Panc1 (cell line): ENCODE data around the gene USP16. TPM values are rescaled to one million over a fixed set of nuclear protein-coding genes. Genes with fewer than 3 reads are reported as not detected.

Source experiments
- ATAC-seq: fragments of 200-7000 bp; cut with Tn5 transposase; 2 replicates; pipeline ENCODE4 v1.9.1; 2020; ENCODE audit warnings: mild to moderate bottlenecking, moderate library complexity
- BruUV-seq: library from RNA; stranded (reverse); fragments of 400-500 nt; replicated peaks from 2 replicates; lab custom pipeline; 2021; lab: Mats Ljungman, UMichigan
- CTCF ChIA-PET: fragments of 300-600 bp; sonication (Branson Sonifier 250); formaldehyde crosslinking; loops from one replicate; lab custom pipeline; 2022; ENCODE audit warnings: antibody characterized with exemption; lab: Charles Lee
- POLR2A ChIA-PET: fragments of 300-600 bp; sonication (Branson Sonifier 250); formaldehyde crosslinking; loops from one replicate; lab custom pipeline; 2022; ENCODE audit warnings: antibody characterized with exemption; lab: Charles Lee
- DNase-seq: peaks from one replicate; pipeline ENCODE4 v3.0.0-alpha.2; 2010; ENCODE audit warnings: low read depth, low spot score
- H3K27ac ChIP-seq: 2 replicates; pipeline ENCODE4 v1.5.1; 2011; ENCODE audit warnings: mild to moderate bottlenecking, low read length, inconsistent platforms
- H3K27me3 ChIP-seq: fragments of 200-500 bp; sonication (Bioruptor generic); 2 replicates; pipeline ENCODE4 v1.6.0; 2014; ENCODE audit warnings: low read length, inconsistent platforms; ENCODE audit not compliant: control insufficient read depth, insufficient read depth
- H3K36me3 ChIP-seq: fragments of 200-500 bp; sonication (Bioruptor generic); 2 replicates; pipeline ENCODE4 v1.5.1; 2014; ENCODE audit warnings: inconsistent platforms, mild to moderate bottlenecking, low read length, moderate library complexity; ENCODE audit not compliant: control insufficient read depth, insufficient read depth
- H3K4me1 ChIP-seq: 2 replicates; pipeline ENCODE4 v1.5.1; 2011; ENCODE audit warnings: inconsistent platforms, mild to moderate bottlenecking, low read length, moderate library complexity; ENCODE audit not compliant: control insufficient read depth, insufficient read depth
- H3K4me3 ChIP-seq, 2 experiments: 2 replicates each; pipeline ENCODE4 v1.5.1; 2011 to 2012; ENCODE audit warnings: low read depth in 2 of 2, low read length in 2 of 2, mild to moderate bottlenecking in 2 of 2, inconsistent platforms in 1 of 2, moderate library complexity in 1 of 2
- H3K9me3 ChIP-seq: fragments of 200-500 bp; sonication (Bioruptor generic); 2 replicates; pipeline ENCODE4 v1.5.1; 2014; ENCODE audit warnings: low read depth, mild to moderate bottlenecking, inconsistent platforms, low read length, moderate library complexity; ENCODE audit not compliant: control insufficient read depth, insufficient read depth
- CTCF ChIP-seq: fragments of 450-650 bp; IDR thresholded peaks from 2 replicates; pipeline ENCODE4 v1.5.1; 2017; ENCODE audit warnings: mild to moderate bottlenecking
- POLR2AphosphoS5 ChIP-seq: IDR thresholded peaks from 2 replicates; pipeline ENCODE4 v1.6.1; 2012; ENCODE audit warnings: mild to moderate bottlenecking, low read depth, low read length, moderate library complexity
- REST ChIP-seq, 2 experiments: IDR thresholded peaks; 2 replicates each; pipeline ENCODE4 v1.6.1; 2011 to 2012; ENCODE audit warnings: low read depth in 2 of 2, control low read depth in 1 of 2, low read length in 1 of 2, mild to moderate bottlenecking in 1 of 2, moderate library complexity in 1 of 2; ENCODE audit not compliant: insufficient read depth in 1 of 2
- SIN3A ChIP-seq: IDR thresholded peaks from 2 replicates; pipeline ENCODE4 v1.6.1; 2012; ENCODE audit warnings: low read depth, mild to moderate bottlenecking, low read length, moderate library complexity, borderline replicate concordance; ENCODE audit not compliant: insufficient read depth
- TCF7L2 ChIP-seq: IDR thresholded peaks from 2 replicates; pipeline ENCODE4 v1.6.1; 2011; ENCODE audit warnings: mild to moderate bottlenecking, low read depth, low read length, inconsistent platforms
- in situ Hi-C: cut with HindIII; loops from 2 replicates; pipeline ENCODE4 v1.10.0; 2016; ENCODE audit warnings: low sequenced_read_pairs, low pct_unique_long_range_greater_than_20kb
- intact Hi-C: fragments of 100-400 bp; cut with micrococcal nuclease; formaldehyde crosslinking; loops from one replicate; pipeline ENCODE4 v1.10.0; 2022; ENCODE audit not compliant: unreplicated experiment
- total RNA-seq: library from RNA; stranded (reverse); gene quantifications from one replicate; pipeline ENCODE4 v1.2.1, GENCODE V29; 2021; ENCODE audit not compliant: unreplicated experiment

The USP16 gene
- total RNA-seq, 1 experiment from 2014 or later, result 26.6 TPM

GRCh38 chr21:29084372-29084771, 59.9 kb downstream of the USP16 start:
- TF ChIP-seq REST (IDR thresholded peaks at IDR 0.05; ENCODE audit: insufficient read depth in 1 of 2, low read depth in 2 of 2, low read length in 1 of 2) (no peak), CTCF (no peak), SIN3A (no peak), TCF7L2 (no peak), POLR2AphosphoS5 (no peak)
- intact Hi-C loops (no loop called here), in situ Hi-C loops (no loop called here)
- Histone ChIP-seq H3K4me3 (no peak overlapping the region), H3K4me1 (no peaks in the 10 kb centered on the region), H3K9me3 (no peaks in the 10 kb centered on the region), H3K27me3 (peaks cover 2% of the 10 kb centered on the region; the same call in 1 of the 2 replicates), H3K36me3 (no peaks in the 10 kb centered on the region), H3K27ac (no peak overlapping the region)
- ChIA-PET POLR2A (no interaction called here), CTCF (no interaction called here)
- DNase-seq (no peak), ATAC-seq (no peak)
- BruUV-seq, result no TSS peak

GRCh38 chr21:29085106-29085752, 60.8 kb downstream of the USP16 start:
- intact Hi-C loops (no loop called here), in situ Hi-C loops (no loop called here)
- DNase-seq (no peak), ATAC-seq (no peak)
- ChIA-PET POLR2A (no interaction called here), CTCF (no interaction called here)
- no peak overlapping the region for H3K4me3 ChIP-seq
- no peak for TF ChIP-seq POLR2AphosphoS5
- no peaks in the 10 kb centered on the region for H3K36me3 ChIP-seq
- no peaks in the 10 kb centered on the region for H3K4me1 ChIP-seq
- no peak overlapping the region for H3K27ac ChIP-seq
- BruUV-seq, result no TSS peak
- no peaks in the 10 kb centered on the region for H3K9me3 ChIP-seq
- H3K27me3 ChIP-seq, result peaks cover 2% of the 10 kb centered on the region; the same call in 1 of the 2 replicates

GRCh38 chr21:29091033-29091432, 66.6 kb downstream of the USP16 start:
- no TSS peak for BruUV-seq
- Histone ChIP-seq H3K4me3 (no peak overlapping the region), H3K27ac (no peak overlapping the region), H3K9me3 (no peaks in the 10 kb centered on the region), H3K36me3 (no peaks in the 10 kb centered on the region; the same call in 1 of the 2 replicates), H3K4me1 (no peaks in the 10 kb centered on the region), H3K27me3 (no peaks in the 10 kb centered on the region)
- TF ChIP-seq POLR2AphosphoS5 (no peak), REST (IDR thresholded peaks at IDR 0.05; ENCODE audit: insufficient read depth in 1 of 2, low read depth in 2 of 2, low read length in 1 of 2) (no peak), CTCF (no peak)
- intact Hi-C loops (loop anchor here (2.0 kb wide), 1 partner anchor 282 kb away; no protein-coding TSS in a partner anchor), in situ Hi-C loops (no loop called here)
- ATAC-seq, result no peak
- CTCF ChIA-PET, result interaction anchor here (0.6 kb wide), 1 partner anchor 195 kb away, joined by 6 read pairs; no protein-coding TSS in a partner anchor
- POLR2A ChIA-PET, result no interaction called here
- DNase-seq, result no peak
